Progenitor cell of endocrine pancreas (in vitro differentiated cells): ENCODE data around the gene GABRB1. TPM values are rescaled to one million over a fixed set of nuclear protein-coding genes. Genes with fewer than 3 reads are reported as not detected.
A peak's percentile ranks its signal among the peaks of the same experiment; 100 is the strongest.

Experiments
- DNase-seq: peaks from one replicate; pipeline ENCODE4 v3.0.0; 2021; ENCODE audit warnings: low spot score; ENCODE audit not compliant: unreplicated experiment
- H3K27ac Mint-ChIP-seq: 2 replicates; pipeline ENCODE4 v1.8.0; 2021; ENCODE audit warnings: mild to moderate bottlenecking, moderate library complexity, mixed read lengths
- H3K27me3 Mint-ChIP-seq: 2 replicates; pipeline ENCODE4 v1.8.0; 2021; ENCODE audit warnings: mixed read lengths
- H3K36me3 Mint-ChIP-seq: 2 replicates; pipeline ENCODE4 v1.8.0; 2022; ENCODE audit warnings: mixed read lengths; ENCODE audit not compliant: insufficient read depth
- H3K4me1 Mint-ChIP-seq: 2 replicates; pipeline ENCODE4 v1.8.0; 2021; ENCODE audit warnings: low read depth, mixed read lengths
- H3K4me3 Mint-ChIP-seq: 2 replicates; pipeline ENCODE4 v1.8.0; 2021; ENCODE audit warnings: low read depth, mild to moderate bottlenecking, moderate library complexity, mixed read lengths
- H3K9me3 Mint-ChIP-seq: 2 replicates; pipeline ENCODE4 v1.8.0; 2021; ENCODE audit warnings: low read depth, mixed read lengths
- CTCF ChIP-seq: fragments of 200-600 bp; sonication (generic); IDR thresholded peaks from one replicate; pipeline ENCODE4 v1.5.0; 2021; ENCODE audit warnings: antibody characterized with exemption, mild to moderate bottlenecking; ENCODE audit not compliant: unreplicated experiment
- total RNA-seq: library from RNA; stranded (reverse); gene quantifications from 2 replicates; pipeline ENCODE4 v1.2.1, GENCODE V29; 2021

The GABRB1 gene
- total RNA-seq, 1 donor from 2014 or later = 1.2 TPM

- Mint-ChIP-seq H3K36me3 (no peaks in the 10 kb centered on the region), H3K27ac (no peak overlapping the region), H3K4me3 (peak overlapping the region; percentile 65), H3K27me3 (peaks cover 81% of the 10 kb centered on the region), H3K4me1 (peaks cover 12% of the 10 kb centered on the region), H3K9me3 (no peaks in the 10 kb centered on the region)
- DNase-seq = no peak
- TF ChIP-seq CTCF = no peak
Observed at GRCh38 chr4:46994007-46994405, 37.4 kb upstream of the GABRB1 start.

- Mint-ChIP-seq H3K4me3 (no peak overlapping the region), H3K36me3 (no peaks in the 10 kb centered on the region), H3K9me3 (no peaks in the 10 kb centered on the region), H3K4me1 (no peaks in the 10 kb centered on the region), H3K27ac (no peak overlapping the region), H3K27me3 (peaks cover 35% of the 10 kb centered on the region)
- TF ChIP-seq CTCF = no peak
- DNase-seq = no peak
Observed at GRCh38 chr4:46999566-46999965, 31.8 kb upstream of the GABRB1 start.

GRCh38 chr4:47000406-47000805 lies 31.0 kb upstream of the GABRB1 start:
- no peak overlapping the region for H3K27ac Mint-ChIP-seq
- TF ChIP-seq CTCF = no peak
- no peak for DNase-seq
- H3K27me3 Mint-ChIP-seq = peaks cover 26% of the 10 kb centered on the region
- no peak overlapping the region for H3K4me3 Mint-ChIP-seq
- H3K4me1 Mint-ChIP-seq = no peaks in the 10 kb centered on the region
- H3K36me3 Mint-ChIP-seq = no peaks in the 10 kb centered on the region
- no peaks in the 10 kb centered on the region for H3K9me3 Mint-ChIP-seq

GRCh38 chr4:47002580-47002979 lies 28.8 kb upstream of the GABRB1 start:
- no peaks in the 10 kb centered on the region for H3K4me1 Mint-ChIP-seq
- H3K27me3 Mint-ChIP-seq = peaks cover 6% of the 10 kb centered on the region
- no peaks in the 10 kb centered on the region for H3K36me3 Mint-ChIP-seq
- no peaks in the 10 kb centered on the region for H3K9me3 Mint-ChIP-seq
- no peak overlapping the region for H3K27ac Mint-ChIP-seq
- no peak overlapping the region for H3K4me3 Mint-ChIP-seq
- TF ChIP-seq CTCF = peak; percentile 33
- no peak for DNase-seq

- no peak for TF ChIP-seq CTCF
- Mint-ChIP-seq H3K27ac (no peak overlapping the region), H3K27me3 (no peaks in the 10 kb centered on the region), H3K9me3 (no peaks in the 10 kb centered on the region), H3K36me3 (no peaks in the 10 kb centered on the region), H3K4me1 (peaks cover 2% of the 10 kb centered on the region), H3K4me3 (no peak overlapping the region)
- DNase-seq = no peak
Observed at GRCh38 chr4:47010347-47010911, 20.9 kb upstream of the GABRB1 start.
